Measurements from ENCODE around the gene NINL.
"Not testable (repeated sequence)": the region's sequence is repeated elsewhere in the genome, so short reads cannot be mapped to it uniquely, and the experiment has no call there.

The NINL gene

DNA sequence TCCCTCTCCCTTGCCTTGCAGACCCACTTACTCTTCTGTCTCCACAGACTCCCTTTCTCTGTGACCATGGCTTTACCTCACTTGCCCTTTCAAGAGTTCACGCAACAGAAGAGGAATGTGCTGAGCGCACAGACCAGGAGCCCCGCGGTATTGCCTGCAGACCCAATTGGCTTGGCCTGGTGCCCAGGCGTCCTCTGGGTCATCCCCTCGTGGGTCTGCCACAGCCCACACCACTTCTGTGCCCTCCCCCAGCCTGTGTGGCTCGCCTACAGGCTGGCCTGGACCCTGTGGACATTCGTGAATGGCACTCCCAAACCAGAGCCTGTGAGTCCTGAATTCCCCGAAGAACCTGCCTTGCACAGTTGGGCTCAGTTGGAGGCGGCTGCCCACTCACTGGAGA is 15.3 kb upstream of the NINL start:
- in situ Hi-C loops (cut with MboI; ENCODE audit: low sequenced_read_pairs): no loop called here

DNA sequence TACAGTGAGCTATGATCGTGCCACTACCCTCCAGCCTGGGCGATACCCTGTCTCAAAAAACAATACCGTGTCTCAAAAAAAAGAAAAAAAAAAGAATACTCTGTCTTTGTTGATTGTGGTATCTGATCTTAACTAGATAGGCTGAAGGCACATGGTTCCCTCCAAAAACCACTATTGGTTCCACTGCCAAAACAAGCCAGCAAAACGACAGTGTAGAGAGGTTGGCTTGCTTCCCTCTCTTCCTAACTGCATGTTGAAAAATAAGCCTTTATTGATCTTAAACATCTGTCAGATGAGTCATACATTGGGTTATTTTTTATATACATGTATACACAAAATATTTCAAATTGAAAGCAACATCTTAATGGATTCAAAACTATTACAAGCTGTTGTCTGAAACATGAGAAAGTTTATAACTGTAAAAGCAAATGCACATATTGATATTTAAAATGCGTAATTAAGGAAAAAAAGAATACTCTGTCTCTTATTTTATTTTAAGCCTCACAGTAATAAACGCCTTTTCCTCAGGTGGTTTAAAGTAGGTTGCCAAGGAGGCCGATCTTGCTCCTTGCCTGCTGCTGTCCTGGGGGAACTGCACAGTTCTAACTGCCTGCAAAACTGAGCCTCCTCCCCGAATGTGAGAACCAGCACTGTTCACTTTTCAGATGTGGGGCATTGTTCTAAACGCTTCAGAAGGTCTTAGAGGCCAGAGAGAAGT is 7.0 kb upstream of the NINL start:
- in situ Hi-C loops (cut with MboI; ENCODE audit: low sequenced_read_pairs): no loop called here

DNA sequence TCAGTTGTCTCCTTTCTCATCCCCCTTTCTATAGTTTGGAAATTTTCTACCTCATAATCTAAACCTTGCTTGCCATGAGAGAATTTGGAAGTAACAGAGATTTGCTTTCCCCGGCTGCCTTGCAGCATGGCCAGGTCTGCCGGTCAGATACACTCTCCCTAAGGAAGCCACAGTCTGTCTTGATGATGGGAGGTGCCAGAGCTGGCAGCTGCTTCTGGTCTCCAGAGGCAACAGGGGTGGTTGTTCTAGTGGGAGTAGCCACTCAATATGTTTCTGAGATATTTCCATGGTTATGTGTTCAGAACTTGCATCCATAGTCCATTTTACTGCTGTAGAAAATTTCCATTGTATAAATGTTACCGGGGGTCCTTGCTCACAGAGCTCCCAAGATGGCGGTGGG is 5.4 kb upstream of the NINL start:
- in situ Hi-C loops (cut with MboI; ENCODE audit: low sequenced_read_pairs): not testable (repeated sequence)

DNA sequence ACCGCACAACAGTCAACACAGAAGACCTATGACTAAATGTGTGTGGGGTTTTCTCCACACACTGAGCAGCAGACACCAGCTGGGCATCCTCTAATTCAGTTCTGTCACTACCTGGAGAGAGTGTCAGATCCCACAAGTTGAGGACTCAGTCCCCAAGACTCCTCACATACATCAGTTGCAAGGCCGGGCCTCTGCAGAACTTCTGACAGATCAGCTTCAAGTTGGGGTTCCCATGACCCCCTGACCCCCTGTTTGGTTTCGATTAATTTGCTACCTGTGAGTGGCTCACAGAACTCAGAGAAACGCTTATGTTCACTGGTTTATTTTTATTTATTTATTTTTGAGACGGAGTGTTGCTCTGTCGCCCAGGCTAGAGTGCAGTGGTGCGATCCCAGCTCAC is 3.2 kb upstream of the NINL start:
- in situ Hi-C loops (cut with MboI; ENCODE audit: low sequenced_read_pairs): no loop called here

DNA sequence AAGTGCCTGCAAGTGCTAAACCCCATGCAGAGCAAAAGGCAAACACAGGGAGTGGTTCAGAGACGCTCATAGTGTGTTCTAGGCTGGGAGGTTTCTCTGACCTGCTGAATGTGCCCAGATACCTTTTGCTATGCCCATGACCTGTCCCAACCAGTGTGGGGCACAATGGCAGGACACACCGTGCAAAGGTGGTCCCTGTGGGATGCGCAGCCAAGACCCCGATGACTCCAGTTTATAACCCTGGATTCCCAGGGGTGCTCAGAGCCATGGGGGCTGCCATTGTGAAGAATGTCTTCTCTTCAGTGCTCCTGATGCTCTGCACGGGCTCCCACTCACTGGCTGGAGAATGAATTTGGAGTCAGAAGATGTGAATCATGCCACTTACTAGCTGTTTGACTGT is 2.2 kb upstream of the NINL start:
- in situ Hi-C loops (cut with MboI; ENCODE audit: low sequenced_read_pairs): no loop called here

DNA sequence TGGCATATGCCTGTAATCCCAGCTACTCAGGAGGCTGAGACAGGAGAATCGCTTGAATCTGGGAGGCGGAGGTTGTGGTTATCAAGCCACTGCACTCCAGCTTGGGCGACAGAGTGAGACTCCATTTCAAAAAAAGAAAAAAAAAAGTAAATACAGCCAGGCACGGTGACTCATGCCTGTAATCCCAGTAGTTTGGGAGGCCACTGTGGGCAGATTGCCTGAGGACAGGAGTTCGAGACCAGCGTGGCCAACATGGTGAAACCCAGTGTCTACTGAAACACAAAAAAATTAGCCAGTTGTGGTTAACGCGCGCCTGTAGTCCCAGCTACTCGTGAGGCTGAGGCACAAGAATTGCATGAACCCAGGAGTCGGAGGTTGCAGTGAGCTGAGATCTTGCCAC is 1.5 kb upstream of the NINL start:
- in situ Hi-C loops (cut with MboI; ENCODE audit: low sequenced_read_pairs): no loop called here

DNA sequence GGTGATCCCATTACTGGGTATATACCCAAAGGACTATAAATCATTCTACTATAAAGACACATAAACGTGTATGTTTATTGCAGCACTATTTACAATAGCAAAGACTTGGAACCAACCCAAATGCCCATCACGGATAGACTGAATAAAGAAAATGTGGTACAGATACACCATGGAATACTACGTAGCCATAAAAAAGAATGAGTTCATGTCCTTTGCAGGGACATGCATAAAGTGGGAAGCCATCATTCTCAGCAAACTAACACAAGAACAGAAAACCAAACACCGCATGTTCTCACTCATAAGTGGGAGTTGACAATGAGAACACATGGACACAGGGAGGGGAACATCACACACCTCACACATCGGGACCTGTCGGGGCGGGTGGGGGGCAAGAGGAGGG is 1.7 kb downstream of the NINL start:
- in situ Hi-C loops (cut with MboI; ENCODE audit: low sequenced_read_pairs): not testable (repeated sequence)

DNA sequence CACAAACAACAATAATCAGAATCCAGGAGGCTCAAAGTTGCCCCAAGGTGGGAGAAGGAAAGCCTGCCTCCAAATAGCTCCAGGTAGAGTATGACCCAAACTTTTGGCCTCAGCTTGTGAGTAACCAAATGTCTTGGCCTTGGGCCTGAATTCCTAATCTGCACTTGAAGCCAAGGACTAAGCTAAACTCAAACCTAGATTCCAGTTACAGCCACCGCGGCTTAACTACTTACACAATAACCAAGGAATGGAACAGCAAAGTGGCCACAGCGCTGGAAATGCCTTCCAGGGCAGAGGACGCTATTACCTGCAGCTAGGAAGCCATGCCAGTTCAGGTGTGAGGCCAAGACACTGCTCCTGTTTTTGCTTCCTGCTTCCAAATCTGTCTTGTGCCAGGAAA is 4.6 kb downstream of the NINL start:
- in situ Hi-C loops (cut with MboI; ENCODE audit: low sequenced_read_pairs): no loop called here

DNA sequence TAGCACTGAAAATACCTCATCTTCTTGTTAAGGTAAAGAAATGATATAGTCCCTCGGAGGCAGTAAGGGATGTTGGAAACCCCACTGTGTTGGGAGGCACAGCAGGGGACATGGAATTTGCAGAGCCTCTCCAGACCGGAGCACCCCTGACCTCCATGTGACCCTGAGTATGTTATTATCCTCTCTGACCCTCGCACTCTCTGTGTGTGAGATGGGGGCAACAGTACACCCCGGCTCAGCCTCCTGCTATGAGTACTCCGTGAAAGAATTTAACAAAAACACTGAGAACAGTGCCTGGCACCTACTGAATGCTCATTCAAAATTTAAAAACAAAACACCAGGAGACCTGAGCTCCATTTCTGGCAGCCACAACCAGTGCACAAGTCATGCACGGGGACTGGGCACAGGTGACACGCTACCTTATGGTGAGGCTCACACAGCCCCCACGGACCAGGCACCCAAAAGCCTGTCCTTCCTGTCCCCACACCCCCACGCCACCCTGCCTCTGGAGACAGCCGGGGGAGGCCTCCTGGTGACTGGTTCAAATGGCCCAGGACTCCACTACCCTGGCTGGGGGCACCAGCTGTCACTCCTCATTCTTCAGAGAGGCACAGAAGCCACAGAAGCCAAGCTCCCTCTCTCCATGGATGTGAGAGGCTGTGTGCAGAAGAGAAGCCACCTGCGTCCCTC is 6.1 kb downstream of the NINL start:
- in situ Hi-C loops (cut with MboI; ENCODE audit: low sequenced_read_pairs): no loop called here

DNA sequence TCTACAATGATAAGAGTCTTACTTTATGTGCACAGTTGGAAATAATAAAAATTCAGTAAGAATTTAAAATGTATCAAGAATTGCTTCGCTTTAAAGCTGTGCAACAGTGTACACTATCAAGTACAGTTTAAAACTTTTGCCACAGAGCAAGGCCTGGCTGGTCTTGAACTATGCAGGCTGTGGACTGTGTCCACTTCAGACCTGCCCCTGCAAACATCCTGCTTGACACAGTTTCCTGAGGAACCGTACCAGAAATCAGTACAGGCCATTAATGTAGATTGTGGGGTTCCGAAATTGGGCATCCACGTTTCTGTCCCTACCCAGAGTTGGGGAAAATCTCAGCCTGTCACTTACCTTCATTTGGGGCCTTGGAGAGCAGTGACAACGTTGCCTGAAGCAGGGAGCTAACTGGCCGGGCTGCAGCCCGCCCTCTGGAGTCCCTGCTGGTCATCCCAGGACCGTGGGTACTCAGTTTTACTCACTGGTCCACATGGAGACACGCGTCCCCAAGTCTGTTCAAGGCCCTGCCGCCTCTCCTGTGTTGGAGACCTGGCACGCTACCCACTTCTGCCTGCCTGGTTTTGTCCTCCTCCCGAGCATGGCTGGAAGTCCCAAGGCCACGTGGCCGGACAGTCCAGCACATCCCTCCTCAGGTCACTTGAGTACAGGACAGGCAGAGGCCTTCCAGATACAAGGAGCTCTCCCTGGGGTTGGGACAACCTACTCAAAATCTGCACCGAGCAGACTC is 8.4 kb downstream of the NINL start:
- in situ Hi-C loops (cut with MboI; ENCODE audit: low sequenced_read_pairs): no loop called here

DNA sequence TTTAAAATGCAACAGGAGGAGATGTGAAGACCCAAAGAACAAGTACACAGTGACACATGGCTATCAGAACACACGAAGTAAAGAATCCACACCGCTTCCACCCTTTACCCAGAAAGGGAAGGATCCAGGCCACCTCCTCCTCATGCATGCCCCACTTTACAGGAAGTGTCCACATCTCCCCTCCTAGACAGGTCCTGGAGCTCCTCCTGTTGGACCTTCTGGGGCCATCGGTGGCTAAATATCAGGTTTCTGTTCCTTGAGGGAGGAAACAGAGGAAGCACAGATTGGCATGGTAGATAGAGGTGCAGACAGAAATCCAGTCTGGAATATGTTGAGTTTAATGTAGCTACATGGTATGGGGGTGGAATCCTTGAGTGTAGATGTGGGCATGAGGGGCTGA is 10.9 kb downstream of the NINL start:
- in situ Hi-C loops (cut with MboI; ENCODE audit: low sequenced_read_pairs): no loop called here

DNA sequence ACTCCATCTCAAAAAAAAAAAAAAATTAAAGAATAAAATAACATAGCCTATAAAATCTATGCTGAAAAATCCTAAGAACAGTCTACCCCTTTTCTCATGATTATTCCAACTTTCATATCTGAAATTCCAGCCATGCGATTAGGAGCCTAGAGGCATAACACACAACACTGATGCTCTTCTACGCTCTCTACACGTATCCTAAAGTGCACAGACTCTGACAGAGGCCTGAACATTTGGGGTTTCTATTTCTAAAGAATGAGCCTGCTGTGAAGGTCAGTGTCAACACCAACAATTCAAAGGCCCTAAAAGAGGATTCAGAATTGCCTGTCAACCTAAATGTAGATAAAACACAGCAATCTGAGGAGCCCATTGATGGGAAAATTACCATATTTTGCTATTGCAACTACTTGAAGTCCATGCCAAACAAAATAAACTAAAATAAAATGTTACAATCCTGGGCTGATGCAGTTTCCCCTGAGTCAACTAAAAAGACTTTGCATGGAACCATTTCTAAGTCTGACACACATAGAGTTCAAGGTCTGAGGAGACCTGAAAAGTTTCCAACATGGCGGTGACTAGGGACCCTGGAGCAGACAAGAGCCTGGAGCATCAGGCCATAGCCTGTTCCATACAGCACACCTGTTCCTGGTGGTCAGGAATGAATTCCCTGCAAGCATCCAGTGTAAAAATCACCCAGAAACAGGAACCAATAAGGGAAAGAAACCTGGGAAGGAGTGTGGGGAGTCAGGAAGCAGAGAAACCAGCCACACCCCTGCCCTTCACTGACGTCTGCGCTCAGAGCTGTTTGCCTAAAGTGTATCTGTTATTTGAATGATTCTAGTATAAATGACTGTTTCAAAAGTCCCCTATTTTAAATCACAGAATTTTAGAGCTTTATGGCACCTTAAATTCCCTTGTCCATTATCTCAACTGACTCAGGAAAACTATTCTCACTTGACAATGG is 11.8 kb downstream of the NINL start:
- in situ Hi-C loops (cut with MboI; ENCODE audit: low sequenced_read_pairs): no loop called here

DNA sequence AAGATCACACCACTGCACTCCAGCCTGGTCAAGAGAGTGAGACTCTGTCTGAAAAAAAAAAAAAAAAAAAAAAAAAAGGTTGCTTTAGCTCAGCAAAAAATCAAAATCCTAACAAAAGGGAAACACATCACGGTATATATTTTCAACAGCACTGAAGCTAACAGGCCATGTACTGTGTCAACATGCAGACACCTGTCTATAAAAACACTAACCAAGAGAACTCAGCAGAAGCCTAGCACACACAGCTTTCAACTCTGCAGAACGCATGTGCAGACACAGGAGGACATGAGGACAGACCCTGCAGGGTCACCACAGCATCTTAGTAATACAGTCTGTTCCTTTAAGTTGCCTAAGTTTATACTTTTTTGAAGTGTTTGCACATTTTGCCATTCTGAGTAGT is 13.5 kb downstream of the NINL start:
- in situ Hi-C loops (cut with MboI; ENCODE audit: low sequenced_read_pairs): no loop called here

DNA sequence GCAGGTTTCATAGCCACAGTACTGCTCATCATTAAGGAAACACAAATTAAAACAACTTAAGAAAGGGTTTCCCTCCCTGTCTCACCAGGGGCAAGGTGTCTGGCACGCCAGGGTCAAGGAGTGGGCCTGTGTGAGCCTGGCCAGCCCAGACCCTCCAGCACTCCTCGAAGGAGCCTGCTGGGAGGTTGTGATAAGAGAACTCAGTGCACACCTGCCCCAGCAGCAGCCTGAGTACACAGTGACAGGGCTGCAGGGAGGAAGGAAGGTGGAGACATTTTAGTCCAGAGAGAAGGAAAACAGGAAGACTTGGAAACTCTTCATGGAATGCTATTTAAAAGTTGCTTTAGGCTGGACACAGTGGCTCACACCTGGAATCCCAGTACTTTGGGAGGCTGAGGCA is 14.1 kb downstream of the NINL start:
- in situ Hi-C loops (cut with MboI; ENCODE audit: low sequenced_read_pairs): no loop called here

DNA sequence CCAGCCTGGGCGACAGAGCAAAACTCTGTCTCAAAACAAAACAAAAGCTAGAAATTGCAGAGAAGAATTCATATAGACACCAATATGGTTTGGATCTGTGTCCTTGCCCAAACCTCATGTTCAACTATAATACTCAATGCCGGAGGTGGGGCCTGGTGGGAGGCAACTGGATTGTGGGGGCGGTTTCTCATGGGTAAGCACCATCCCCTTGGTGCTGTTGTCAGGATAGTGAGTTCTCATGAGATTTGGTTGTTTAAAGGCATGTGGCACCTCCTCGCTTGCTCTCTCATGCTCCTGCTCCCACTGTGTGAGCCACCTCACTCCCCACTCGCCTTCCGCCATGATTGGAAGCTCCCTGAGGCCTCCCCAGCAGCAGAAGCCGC is 15.2 kb downstream of the NINL start:
- in situ Hi-C loops (cut with MboI; ENCODE audit: low sequenced_read_pairs): no loop called here

DNA sequence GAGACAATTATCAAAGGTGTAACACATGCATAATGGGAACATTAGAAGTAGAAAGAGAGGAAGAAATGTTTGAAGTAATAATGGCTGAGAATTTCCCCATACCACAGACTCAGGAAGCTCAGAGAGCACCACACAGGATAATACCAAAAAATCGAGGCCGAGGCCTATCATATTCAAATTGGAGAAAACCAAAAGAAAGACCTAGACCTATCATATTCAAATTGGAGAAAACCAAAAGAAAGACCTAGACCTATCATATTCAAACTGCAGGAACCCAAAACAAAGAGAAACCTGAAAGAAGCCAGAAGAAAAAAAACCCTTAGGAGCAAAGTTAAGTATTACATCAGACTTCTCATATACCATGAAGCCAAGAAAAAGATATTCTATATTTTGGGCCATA is 18.0 kb downstream of the NINL start:
- in situ Hi-C loops (cut with MboI; ENCODE audit: low sequenced_read_pairs): no loop called here

DNA sequence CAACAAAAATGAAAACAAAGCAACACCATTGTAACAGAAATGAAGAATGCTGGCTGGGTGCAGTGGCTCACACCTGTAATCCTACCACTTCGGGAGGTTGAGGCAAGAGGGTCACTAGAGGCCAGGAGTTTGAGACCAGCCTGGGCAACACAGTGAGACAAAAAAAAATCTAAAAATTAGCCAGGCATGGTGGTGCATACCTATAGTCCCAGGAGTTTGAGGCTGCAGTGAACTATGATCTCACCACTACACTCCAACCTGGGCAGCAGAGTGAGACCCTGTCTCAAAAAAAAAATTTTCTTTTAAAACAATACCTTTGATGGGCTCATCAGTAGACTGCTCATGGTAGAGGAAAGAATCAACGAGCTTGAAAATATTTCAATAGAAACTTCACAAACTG is 18.5 kb downstream of the NINL start:
- in situ Hi-C loops (cut with MboI; ENCODE audit: low sequenced_read_pairs): no loop called here

DNA sequence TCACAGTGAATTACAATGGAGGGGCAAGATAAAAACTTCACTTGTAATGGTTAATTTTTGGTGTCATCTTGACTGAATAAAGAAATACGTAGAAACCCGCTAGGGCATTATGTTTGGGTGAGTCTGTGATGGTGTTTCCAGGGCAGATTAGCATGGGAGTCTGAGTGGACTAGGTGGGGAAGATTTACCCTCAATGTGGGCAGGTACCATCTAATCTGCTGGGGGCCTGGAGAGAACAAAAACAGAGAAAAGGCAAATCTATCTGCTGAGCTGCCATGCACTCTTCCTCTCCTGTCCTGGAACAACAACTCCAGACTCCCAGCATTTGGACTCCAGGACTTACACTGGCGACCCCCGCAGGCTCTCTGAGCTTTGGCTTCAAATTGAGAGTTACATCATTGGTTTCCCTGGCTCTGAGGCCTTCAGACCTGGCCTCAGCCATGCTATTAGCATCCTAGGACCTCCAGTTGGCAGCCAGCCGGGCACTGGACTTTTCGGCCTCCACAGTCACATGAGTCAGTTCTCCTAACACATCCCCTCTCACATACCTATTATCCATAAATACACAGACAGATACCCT is 19.7 kb downstream of the NINL start:
- in situ Hi-C loops (cut with MboI; ENCODE audit: low sequenced_read_pairs): no loop called here

DNA sequence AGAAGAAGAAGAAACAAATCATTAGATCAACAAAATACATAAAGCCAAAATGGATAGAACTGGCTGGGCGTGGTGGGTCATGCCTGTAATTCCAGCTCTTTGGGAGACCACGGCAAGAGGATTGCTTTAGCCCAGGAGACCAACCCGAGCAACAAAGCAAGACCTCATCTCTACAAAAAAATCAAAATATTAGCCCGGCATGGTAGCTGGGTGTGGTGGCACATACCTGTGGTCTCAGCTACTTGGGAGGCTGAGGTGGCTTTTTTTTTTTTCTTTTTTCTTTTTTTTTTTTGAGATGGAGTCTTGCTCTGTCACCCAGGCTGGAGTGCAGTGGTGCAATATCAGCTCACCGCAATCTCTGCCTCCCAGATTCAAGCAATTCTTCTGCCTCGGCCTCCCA is 21.5 kb downstream of the NINL start:
- in situ Hi-C loops (cut with MboI; ENCODE audit: low sequenced_read_pairs): no loop called here

DNA sequence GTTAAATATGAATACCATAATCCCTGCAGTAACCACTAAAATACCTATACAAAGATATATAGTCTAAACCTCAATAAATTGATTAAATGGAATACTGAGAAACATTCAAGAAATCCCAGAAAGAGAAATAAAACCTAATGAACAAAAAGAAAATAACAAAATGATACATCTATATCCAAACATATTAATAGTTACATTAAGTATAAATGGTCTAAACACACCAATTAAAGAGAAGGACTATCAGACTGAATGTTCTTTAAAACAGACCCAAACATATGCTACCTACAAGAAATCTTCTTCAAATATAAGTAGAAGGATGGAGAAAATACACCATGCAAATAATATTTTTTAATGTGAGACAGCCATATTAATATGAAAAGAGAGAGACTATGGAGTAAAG is 22.0 kb downstream of the NINL start:
- in situ Hi-C loops (cut with MboI; ENCODE audit: low sequenced_read_pairs): no loop called here

DNA sequence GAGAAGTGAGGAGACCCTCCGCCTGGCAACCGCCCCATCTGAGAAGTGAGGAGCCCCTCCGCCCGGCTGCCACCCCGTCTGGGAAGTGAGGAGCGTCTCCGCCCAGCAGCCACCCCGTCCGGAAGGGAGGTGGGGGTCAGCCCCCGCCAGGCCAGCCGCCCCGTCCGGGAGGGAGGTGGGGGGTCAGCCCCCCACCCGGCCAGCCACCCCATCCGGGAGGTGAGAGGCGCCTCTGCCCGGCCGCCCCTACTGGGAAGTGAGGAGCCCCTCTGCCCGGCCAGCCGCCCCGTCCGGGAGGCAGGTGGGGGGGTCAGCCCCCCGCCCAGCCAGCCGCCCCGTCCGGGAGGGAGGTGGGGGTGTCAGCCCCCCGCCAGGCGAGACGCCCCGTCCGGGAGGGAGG is 23.6 kb downstream of the NINL start:
- in situ Hi-C loops (cut with MboI; ENCODE audit: low sequenced_read_pairs): not testable (repeated sequence)

All from HL-60/S4 treated with retinoic acid at 250 ng/mL for 4 days and 3 days (cell line).